MM.1S (cell line): ENCODE results near the gene PBX3.

Experiments used
- DNase-seq: peaks from one replicate; pipeline ENCODE4 v3.0.0-alpha.2; 2015
- H2AFZ ChIP-seq: fragments of 300-600 bp; sonication (generic); 2 replicates; pipeline ENCODE4 v1.6.0; 2016; ENCODE audit warnings: antibody characterized with exemption, low read length
- H3F3A ChIP-seq: fragments of 300-600 bp; sonication (generic); 2 replicates; pipeline ENCODE4 v1.6.1; 2016; ENCODE audit warnings: mild to moderate bottlenecking, antibody characterized with exemption, low read length, moderate library complexity, mixed read lengths; ENCODE audit not compliant: insufficient read depth
- H3K27ac ChIP-seq: fragments of 300-600 bp; sonication (generic); 2 replicates; pipeline ENCODE4 v1.5.1; 2016; ENCODE audit warnings: mild to moderate bottlenecking, low read length
- H3K27me3 ChIP-seq: fragments of 300-600 bp; sonication (generic); replicated peaks from 2 replicates; pipeline ENCODE4 v1.6.0; 2016; ENCODE audit warnings: low read length; ENCODE audit not compliant: insufficient read depth
- H3K36me3 ChIP-seq: fragments of 300-600 bp; sonication (generic); replicated peaks from 2 replicates; pipeline ENCODE4 v1.6.1; 2016; ENCODE audit warnings: mild to moderate bottlenecking, low read length, mixed read lengths; ENCODE audit not compliant: insufficient read depth
- H3K4me1 ChIP-seq: fragments of 300-600 bp; sonication (generic); 2 replicates; pipeline ENCODE4 v1.6.1; 2016; ENCODE audit warnings: low read length, mixed read lengths
- H3K4me2 ChIP-seq: fragments of 300-600 bp; sonication (generic); 2 replicates; pipeline ENCODE4 v1.6.0; 2016; ENCODE audit warnings: low read depth, low read length
- H3K4me3 ChIP-seq: fragments of 300-600 bp; sonication (generic); 2 replicates; pipeline ENCODE4 v1.5.1; 2016; ENCODE audit warnings: low read length, mixed read lengths
- H3K79me2 ChIP-seq: fragments of 300-600 bp; sonication (generic); 2 replicates; pipeline ENCODE4 v1.6.1; 2016; ENCODE audit warnings: mixed run types, low read length, mixed read lengths
- H3K9ac ChIP-seq: fragments of 300-600 bp; sonication (generic); 2 replicates; pipeline ENCODE4 v1.6.1; 2016; ENCODE audit warnings: low read length, mixed read lengths
- H3K9me2 ChIP-seq: fragments of 300-600 bp; sonication (generic); replicated peaks from 2 replicates; pipeline ENCODE4 v1.6.1; 2016; ENCODE audit warnings: mild to moderate bottlenecking, low read length, mixed read lengths; ENCODE audit not compliant: insufficient read depth
- H3K9me3 ChIP-seq: fragments of 300-600 bp; sonication (generic); replicated peaks from 2 replicates; pipeline ENCODE4 v1.6.1; 2016; ENCODE audit warnings: mild to moderate bottlenecking, low read length, mixed read lengths; ENCODE audit not compliant: insufficient read depth
- H4K20me1 ChIP-seq: fragments of 300-600 bp; sonication (generic); 2 replicates; pipeline ENCODE4 v1.6.1; 2016; ENCODE audit warnings: mild to moderate bottlenecking, low read length, moderate library complexity, mixed read lengths; ENCODE audit not compliant: insufficient read depth
- EZH2 ChIP-seq: fragments of 300-600 bp; sonication (generic); optimal IDR thresholded peaks from 2 replicates; pipeline ENCODE3; 2017; ENCODE audit warnings: low read depth, mild to moderate bottlenecking, antibody characterized with exemption, low read length, mixed read lengths
- EZH2phosphoT487 ChIP-seq: fragments of 300-600 bp; sonication (generic); IDR thresholded peaks from 2 replicates; pipeline ENCODE4 v1.6.1; 2018; ENCODE audit warnings: antibody characterized with exemption, low read length
- TF ChIP-seq, protein P1 (sequence below): fragments of 300-600 bp; sonication (generic); IDR thresholded peaks from 2 replicates; pipeline ENCODE4 v1.5.1; 2016; ENCODE audit warnings: antibody characterized with exemption, low read length, mixed read lengths

The PBX3 gene

GRCh38 chr9:125754096-125754495 lies 6.9 kb downstream of the PBX3 start:
- no peaks in the 10 kb centered on the region for H3K79me2 ChIP-seq
- H3K36me3 ChIP-seq, result no peaks in the 10 kb centered on the region
- TF ChIP-seq EZH2phosphoT487 (no peak), EZH2 (no peak)
- TF ChIP-seq, protein P1, sequence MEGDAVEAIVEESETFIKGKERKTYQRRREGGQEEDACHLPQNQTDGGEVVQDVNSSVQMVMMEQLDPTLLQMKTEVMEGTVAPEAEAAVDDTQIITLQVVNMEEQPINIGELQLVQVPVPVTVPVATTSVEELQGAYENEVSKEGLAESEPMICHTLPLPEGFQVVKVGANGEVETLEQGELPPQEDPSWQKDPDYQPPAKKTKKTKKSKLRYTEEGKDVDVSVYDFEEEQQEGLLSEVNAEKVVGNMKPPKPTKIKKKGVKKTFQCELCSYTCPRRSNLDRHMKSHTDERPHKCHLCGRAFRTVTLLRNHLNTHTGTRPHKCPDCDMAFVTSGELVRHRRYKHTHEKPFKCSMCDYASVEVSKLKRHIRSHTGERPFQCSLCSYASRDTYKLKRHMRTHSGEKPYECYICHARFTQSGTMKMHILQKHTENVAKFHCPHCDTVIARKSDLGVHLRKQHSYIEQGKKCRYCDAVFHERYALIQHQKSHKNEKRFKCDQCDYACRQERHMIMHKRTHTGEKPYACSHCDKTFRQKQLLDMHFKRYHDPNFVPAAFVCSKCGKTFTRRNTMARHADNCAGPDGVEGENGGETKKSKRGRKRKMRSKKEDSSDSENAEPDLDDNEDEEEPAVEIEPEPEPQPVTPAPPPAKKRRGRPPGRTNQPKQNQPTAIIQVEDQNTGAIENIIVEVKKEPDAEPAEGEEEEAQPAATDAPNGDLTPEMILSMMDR, result no peak
- no peaks in the 10 kb centered on the region for H3K27me3 ChIP-seq
- H3K4me1 ChIP-seq, result peaks cover 5% of the 10 kb centered on the region
- H4K20me1 ChIP-seq, result no peaks in the 10 kb centered on the region
- no peak overlapping the region for H3K27ac ChIP-seq
- H3K9ac ChIP-seq, result no peak overlapping the region
- no peaks in the 10 kb centered on the region for H3K9me3 ChIP-seq
- H3K4me2 ChIP-seq, result no peak overlapping the region
- no peak overlapping the region for H3K4me3 ChIP-seq
- no peaks in the 10 kb centered on the region for H3F3A ChIP-seq
- H3K9me2 ChIP-seq, result no peaks in the 10 kb centered on the region
- H2AFZ ChIP-seq, result no peak overlapping the region
- DNase-seq, result no peak

GRCh38 chr9:125755340-125755739 lies 8.2 kb downstream of the PBX3 start:
- no peak for DNase-seq
- H3K79me2 ChIP-seq, result no peaks in the 10 kb centered on the region
- H3K4me2 ChIP-seq, result no peak overlapping the region
- no peak overlapping the region for H3K4me3 ChIP-seq
- H3K9me3 ChIP-seq, result no peaks in the 10 kb centered on the region
- peaks cover 5% of the 10 kb centered on the region for H3K4me1 ChIP-seq
- H3F3A ChIP-seq, result no peaks in the 10 kb centered on the region
- no peaks in the 10 kb centered on the region for H4K20me1 ChIP-seq
- TF ChIP-seq, protein P1, result no peak
- TF ChIP-seq EZH2phosphoT487, result no peak
- no peak for TF ChIP-seq EZH2
- H3K27me3 ChIP-seq, result no peaks in the 10 kb centered on the region
- H3K9me2 ChIP-seq, result no peaks in the 10 kb centered on the region
- no peaks in the 10 kb centered on the region for H3K36me3 ChIP-seq
- no peak overlapping the region for H3K27ac ChIP-seq
- H3K9ac ChIP-seq, result no peak overlapping the region
- H2AFZ ChIP-seq, result no peak overlapping the region

DNA sequence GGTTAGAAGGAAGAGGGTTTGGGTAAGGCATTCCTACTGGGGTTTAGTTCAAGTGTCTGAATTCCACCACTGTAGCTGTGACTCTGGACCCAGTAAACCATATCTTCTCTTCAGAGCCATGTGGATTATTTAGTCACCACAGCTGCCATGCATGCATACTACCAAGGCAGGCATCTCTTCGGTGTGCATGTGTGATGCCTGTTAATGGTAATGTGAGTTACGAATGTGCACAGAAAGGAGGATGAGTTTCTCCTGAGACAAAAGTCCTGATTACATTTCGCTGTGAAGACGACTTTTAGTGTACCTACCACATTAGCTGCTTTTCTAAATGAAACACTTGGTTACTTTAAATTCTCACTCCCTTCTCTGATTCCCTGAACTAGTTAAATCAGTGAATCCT lies 9.3 kb downstream of the PBX3 start:
- H3K4me1 ChIP-seq, result peaks cover 5% of the 10 kb centered on the region
- no peak overlapping the region for H3K4me2 ChIP-seq

More for the DNA sequence above, 9.3 kb downstream of the PBX3 start:
- Histone ChIP-seq H3K9ac (no peak overlapping the region), H3F3A (no peaks in the 10 kb centered on the region), H3K4me3 (no peak overlapping the region), H3K9me3 (no peaks in the 10 kb centered on the region), H3K27me3 (no peaks in the 10 kb centered on the region), H4K20me1 (no peaks in the 10 kb centered on the region), H3K36me3 (no peaks in the 10 kb centered on the region), H2AFZ (no peak overlapping the region), H3K9me2 (no peaks in the 10 kb centered on the region), H3K27ac (no peak overlapping the region), H3K79me2 (no peaks in the 10 kb centered on the region)
- TF ChIP-seq, protein P1, result no peak
- no peak for TF ChIP-seq EZH2phosphoT487
- no peak for TF ChIP-seq EZH2
- no peak for DNase-seq
